ENCODE measurements around the gene DDX51.

Gene DDX51

DNA sequence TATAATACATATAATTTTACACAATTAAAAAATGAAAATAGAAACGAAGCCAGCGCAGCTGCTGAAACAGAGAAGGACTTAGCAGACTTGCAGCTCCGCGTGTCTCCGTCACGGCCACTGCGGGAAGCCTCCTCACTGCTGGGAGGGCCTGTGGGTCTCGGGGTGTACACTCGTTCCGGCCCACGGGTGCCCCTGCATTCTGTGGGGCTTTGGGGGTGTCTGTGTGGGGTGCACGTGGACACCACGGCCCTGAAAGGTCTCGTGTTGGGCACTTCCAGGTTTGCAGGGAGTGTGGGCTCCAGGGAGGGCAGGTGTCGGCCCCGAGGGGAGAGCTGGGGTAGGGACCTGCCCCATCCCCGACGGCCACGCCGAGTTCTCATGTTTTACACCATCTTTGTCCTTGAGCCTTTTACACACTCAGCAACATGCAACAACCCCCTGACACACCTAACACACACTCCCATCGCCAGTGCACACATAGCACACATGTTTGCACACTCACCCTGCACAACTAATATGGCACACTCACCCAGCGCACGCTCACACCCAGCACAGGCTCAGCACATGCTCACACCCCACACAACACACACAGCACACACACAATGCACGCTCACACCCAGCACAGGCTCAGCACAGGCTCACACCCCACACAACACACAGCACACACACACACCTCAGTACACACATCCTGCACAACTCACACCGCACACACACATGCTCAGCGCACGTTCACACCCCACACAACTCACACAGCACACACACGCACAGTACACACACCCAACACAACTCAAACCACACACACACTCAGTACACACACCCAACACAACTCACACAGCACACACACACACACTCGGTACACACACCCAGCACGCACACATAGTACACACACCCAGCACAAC lies 36.8 kb upstream of the DDX51 start:
- peaks cover 85% of the 10 kb centered on the region for H3K27me3 ChIP-seq
- no peak for DNase-seq
- H3K9me3 ChIP-seq: no peaks in the 10 kb centered on the region
- no peaks in the 10 kb centered on the region for H3K4me1 ChIP-seq
- TF ChIP-seq, protein P1, sequence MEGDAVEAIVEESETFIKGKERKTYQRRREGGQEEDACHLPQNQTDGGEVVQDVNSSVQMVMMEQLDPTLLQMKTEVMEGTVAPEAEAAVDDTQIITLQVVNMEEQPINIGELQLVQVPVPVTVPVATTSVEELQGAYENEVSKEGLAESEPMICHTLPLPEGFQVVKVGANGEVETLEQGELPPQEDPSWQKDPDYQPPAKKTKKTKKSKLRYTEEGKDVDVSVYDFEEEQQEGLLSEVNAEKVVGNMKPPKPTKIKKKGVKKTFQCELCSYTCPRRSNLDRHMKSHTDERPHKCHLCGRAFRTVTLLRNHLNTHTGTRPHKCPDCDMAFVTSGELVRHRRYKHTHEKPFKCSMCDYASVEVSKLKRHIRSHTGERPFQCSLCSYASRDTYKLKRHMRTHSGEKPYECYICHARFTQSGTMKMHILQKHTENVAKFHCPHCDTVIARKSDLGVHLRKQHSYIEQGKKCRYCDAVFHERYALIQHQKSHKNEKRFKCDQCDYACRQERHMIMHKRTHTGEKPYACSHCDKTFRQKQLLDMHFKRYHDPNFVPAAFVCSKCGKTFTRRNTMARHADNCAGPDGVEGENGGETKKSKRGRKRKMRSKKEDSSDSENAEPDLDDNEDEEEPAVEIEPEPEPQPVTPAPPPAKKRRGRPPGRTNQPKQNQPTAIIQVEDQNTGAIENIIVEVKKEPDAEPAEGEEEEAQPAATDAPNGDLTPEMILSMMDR (IDR thresholded peaks at IDR 0.05; ENCODE audit: low read depth, low read length): no peak
- no peak overlapping the region for H3K4me3 ChIP-seq (ENCODE audit: low read depth, low read length)
- H3K36me3 ChIP-seq: no peaks in the 10 kb centered on the region

DNA sequence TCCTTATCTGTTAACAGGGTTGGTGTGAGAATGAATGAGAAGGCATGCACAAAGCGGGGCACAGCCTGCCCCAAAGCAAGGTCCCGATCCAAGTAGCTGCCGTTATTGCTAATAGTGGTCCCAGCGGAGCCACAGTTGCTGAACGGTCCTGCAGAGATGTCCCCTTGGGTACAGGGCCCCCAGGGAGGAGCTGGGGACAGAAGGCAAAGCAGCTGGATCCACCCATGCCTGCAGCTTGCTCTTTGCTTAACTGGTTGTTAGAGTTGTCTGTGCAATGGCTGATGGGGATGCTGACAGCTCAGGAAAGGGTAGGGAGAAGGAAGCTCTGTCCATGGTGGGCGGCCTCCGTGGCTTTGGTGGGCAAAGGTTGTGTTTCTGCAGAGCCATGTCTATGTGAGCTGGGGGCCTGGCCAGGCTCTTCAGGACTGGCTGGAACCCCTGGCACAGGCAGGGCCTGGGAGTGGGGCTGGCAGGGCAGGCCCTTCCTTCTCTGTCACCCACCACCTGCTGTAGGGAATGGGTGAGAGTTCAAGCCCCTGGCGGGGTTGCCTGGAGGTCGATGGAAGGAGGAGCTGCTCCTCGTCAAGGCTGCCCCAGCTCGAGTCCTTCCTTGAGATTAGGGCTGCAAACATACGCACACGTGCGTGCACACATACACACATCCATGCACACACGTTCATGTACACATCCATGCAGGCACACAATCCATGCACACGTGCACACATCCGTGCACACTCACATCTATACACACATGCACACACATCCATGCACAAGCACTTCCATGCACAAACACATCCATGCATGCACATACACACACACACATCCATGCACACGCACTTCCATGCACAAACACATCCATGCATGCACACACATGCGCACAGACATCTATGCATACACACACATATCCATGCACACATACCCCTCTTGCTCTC lies 35.6 kb upstream of the DDX51 start:
- H3K4me3 ChIP-seq (ENCODE audit: low read depth, low read length): no peak overlapping the region

DNA sequence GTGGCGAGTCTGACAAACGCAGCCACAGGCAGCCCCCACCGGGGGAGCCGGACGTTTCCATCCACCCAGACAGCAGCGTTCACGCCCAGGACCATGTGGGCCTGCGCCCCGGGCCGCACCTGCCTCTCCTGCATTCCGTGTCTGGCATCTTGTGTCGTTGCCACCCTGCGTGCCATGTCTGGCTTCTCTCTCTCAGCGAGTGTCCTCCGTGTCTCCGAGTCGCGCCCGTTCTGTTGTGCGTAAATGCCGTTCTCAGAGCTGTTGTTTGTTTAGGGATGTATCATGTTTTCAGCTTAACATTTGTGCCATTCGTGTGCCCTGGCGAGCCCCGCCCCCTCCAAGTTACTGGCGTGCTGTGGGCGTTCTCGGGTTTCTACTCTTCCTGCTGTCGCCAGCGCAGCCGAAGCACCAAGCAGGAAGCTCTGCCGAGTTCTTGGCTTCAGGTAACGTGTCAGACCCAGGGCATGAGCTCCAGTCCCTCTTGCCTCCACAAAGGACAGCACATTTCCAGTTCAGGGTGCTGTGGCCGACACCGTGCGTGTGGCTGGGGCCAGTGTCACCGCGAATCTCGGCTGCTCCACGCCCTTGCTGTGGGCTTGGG lies 34.8 kb upstream of the DDX51 start:
- no peaks in the 10 kb centered on the region for H3K9me3 ChIP-seq
- TF ChIP-seq, protein P1 (IDR thresholded peaks at IDR 0.05; ENCODE audit: low read depth, low read length): no peak
- DNase-seq: no peak
- H3K27me3 ChIP-seq: peaks cover 83% of the 10 kb centered on the region
- H3K36me3 ChIP-seq: no peaks in the 10 kb centered on the region
- H3K4me3 ChIP-seq (ENCODE audit: low read depth, low read length): no peak overlapping the region
- H3K4me1 ChIP-seq: no peaks in the 10 kb centered on the region

More for the DNA sequence above, 35.6 kb upstream of the DDX51 start:
- peaks cover 83% of the 10 kb centered on the region for H3K27me3 ChIP-seq
- H3K9me3 ChIP-seq: no peaks in the 10 kb centered on the region
- TF ChIP-seq, protein P1 (IDR thresholded peaks at IDR 0.05; ENCODE audit: low read depth, low read length): no peak
- no peak for DNase-seq
- no peaks in the 10 kb centered on the region for H3K4me1 ChIP-seq
- H3K36me3 ChIP-seq: no peaks in the 10 kb centered on the region

DNA sequence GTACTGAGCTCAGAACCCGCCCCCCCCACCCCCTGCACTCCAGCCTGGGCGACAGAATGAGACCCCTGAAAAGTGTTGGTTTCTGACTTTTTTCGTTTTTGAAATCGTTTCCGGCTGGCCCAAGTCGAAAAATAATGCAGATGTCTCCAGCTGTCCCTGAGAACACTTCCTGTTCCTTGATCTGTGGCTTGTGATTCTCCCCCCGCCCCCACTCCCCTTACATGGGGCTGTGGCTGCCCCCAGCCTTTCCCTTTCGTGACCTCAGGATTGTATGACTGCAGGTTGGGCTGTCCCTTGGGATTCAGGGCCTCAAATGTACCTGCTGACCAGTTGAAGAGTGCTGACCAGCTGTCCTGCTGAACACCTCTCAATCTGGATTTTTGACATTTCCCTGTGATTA lies 34.2 kb upstream of the DDX51 start:
- H3K27me3 ChIP-seq: peaks cover 84% of the 10 kb centered on the region
- H3K4me1 ChIP-seq: no peaks in the 10 kb centered on the region
- no peak overlapping the region for H3K4me3 ChIP-seq (ENCODE audit: low read depth, low read length)
- TF ChIP-seq, protein P1 (IDR thresholded peaks at IDR 0.05; ENCODE audit: low read depth, low read length): no peak
- DNase-seq: no peak
- H3K36me3 ChIP-seq: no peaks in the 10 kb centered on the region
- H3K9me3 ChIP-seq: no peaks in the 10 kb centered on the region

DNA sequence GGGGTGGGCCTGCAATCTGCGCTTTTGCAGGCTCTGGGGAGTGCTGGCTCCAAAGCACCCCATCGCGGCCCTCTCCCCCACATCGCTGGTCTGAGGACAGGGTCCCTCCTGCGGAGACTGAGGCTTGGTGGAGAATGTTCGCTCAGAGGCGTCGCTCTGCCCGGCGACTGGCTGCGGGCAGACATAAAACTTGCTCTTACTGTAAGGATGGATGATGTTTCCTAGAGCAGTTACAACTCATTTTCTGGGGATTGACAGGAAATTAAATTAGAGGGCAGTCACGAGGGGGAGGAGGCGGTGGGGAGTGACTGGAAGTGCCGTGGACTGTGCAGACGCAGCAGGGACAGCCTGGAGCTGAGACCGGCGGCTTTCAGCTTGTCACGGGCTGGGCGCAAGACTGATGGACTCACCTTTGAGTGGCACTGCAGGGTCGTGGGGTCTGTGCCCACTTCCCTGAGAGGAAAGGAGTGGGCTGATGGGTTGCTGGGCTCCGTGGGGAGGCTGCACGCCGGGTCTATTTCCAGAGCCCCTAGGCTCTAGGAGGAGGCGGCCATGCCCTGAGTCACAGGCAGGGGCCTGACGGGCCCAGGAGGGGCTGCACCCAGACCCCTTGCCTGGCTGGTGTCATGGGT lies 32.9 kb upstream of the DDX51 start:
- H3K9me3 ChIP-seq: no peaks in the 10 kb centered on the region

More for the DNA sequence above, 32.9 kb upstream of the DDX51 start:
- TF ChIP-seq, protein P1 (IDR thresholded peaks at IDR 0.05; ENCODE audit: low read depth, low read length): no peak
- no peak for DNase-seq
- Histone ChIP-seq H3K36me3 (no peaks in the 10 kb centered on the region), H3K4me1 (no peaks in the 10 kb centered on the region), H3K4me3 (ENCODE audit: low read depth, low read length) (no peak overlapping the region), H3K27me3 (peaks cover 88% of the 10 kb centered on the region)

Measured in BE2C (cell line).